Esophagus muscularis mucosa (tissue), 3 donors: Measurements from ENCODE around the gene ANXA4.

Source experiments
- POLR2AphosphoS5 ChIP-seq, 2 donors: sonication (generic); formaldehyde crosslinking; IDR thresholded peaks; one replicate each; pipeline ENCODE4 v1.6.1; 2017; ENCODE audit warnings: antibody characterized with exemption in 2 of 2
- TF ChIP-seq, protein P1 (sequence below), 3 experiments: fragments of 200-600 bp in 2 of 3; fragments of 450-650 bp in 1 of 3; sonication (generic) in 2 of 3; IDR thresholded peaks; one replicate each; pipeline ENCODE4 v1.5.1; 2017 to 2019; ENCODE audit warnings: antibody characterized with exemption in 3 of 3, mild to moderate bottlenecking in 2 of 3, moderate library complexity in 1 of 3

DNA sequence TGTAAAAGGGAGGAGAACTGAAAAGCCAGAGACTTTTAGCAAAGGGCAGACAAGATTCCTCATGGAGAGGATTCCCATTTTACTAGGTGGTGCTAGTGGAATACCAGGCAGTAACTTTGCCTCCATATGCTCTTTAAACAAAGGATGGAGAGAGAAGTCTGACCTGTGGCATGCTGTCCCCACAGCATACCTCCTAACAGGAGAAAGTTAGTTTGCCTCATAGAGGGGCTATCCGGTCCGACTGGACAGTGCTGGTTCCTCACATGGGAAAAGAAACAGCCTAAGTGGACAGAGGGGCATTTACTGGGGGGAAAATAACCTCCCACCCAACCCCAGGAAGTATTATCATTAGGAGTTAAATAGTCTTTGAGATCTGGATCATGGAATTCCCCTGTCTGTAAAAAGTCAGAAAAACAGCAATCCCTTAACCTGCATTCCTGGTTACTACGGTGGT is 55.9 kb downstream of the ANXA4 start:
- TF ChIP-seq, protein P1, sequence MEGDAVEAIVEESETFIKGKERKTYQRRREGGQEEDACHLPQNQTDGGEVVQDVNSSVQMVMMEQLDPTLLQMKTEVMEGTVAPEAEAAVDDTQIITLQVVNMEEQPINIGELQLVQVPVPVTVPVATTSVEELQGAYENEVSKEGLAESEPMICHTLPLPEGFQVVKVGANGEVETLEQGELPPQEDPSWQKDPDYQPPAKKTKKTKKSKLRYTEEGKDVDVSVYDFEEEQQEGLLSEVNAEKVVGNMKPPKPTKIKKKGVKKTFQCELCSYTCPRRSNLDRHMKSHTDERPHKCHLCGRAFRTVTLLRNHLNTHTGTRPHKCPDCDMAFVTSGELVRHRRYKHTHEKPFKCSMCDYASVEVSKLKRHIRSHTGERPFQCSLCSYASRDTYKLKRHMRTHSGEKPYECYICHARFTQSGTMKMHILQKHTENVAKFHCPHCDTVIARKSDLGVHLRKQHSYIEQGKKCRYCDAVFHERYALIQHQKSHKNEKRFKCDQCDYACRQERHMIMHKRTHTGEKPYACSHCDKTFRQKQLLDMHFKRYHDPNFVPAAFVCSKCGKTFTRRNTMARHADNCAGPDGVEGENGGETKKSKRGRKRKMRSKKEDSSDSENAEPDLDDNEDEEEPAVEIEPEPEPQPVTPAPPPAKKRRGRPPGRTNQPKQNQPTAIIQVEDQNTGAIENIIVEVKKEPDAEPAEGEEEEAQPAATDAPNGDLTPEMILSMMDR (IDR thresholded peaks at IDR 0.05): no peak
- no peak for TF ChIP-seq POLR2AphosphoS5 (IDR thresholded peaks at IDR 0.05)
